ENCODE data around the gene CCDC170. TPM values are rescaled to one million over a fixed set of nuclear protein-coding genes. Genes with fewer than 3 reads are reported as not detected.

Gene CCDC170
- total RNA-seq, 1 donor from 2014 or later = 0.20 TPM

- Mint-ChIP-seq H3K27ac (ENCODE audit: unreplicated experiment) (no peak overlapping the region), H3K27me3 (ENCODE audit: low read depth) (peaks cover 3% of the 10 kb centered on the region), H3K9me3 (ENCODE audit: low read depth) (peaks cover 18% of the 10 kb centered on the region), H3K36me3 (ENCODE audit: low read depth) (peaks cover 1% of the 10 kb centered on the region), H3K4me3 (ENCODE audit: unreplicated experiment) (no peak overlapping the region), H3K4me1 (ENCODE audit: low read depth) (no peaks in the 10 kb centered on the region)
- no peak for DNase-seq (ENCODE audit: low spot score)
- TF ChIP-seq CTCF (IDR thresholded peaks at IDR 0.05) = no peak
Measured at GRCh38 chr6:151592449-151593159, 98.8 kb downstream of the CCDC170 start.

- H3K9me3 Mint-ChIP-seq (ENCODE audit: low read depth) = peaks cover 3% of the 10 kb centered on the region
- DNase-seq (ENCODE audit: low spot score) = no peak
- H3K4me3 Mint-ChIP-seq (ENCODE audit: unreplicated experiment) = no peak overlapping the region
- H3K36me3 Mint-ChIP-seq (ENCODE audit: low read depth) = no peaks in the 10 kb centered on the region
- H3K4me1 Mint-ChIP-seq (ENCODE audit: low read depth) = no peaks in the 10 kb centered on the region
- H3K27me3 Mint-ChIP-seq (ENCODE audit: low read depth) = peaks cover 20% of the 10 kb centered on the region
- no peak for TF ChIP-seq CTCF (IDR thresholded peaks at IDR 0.05)
- no peak overlapping the region for H3K27ac Mint-ChIP-seq (ENCODE audit: unreplicated experiment)
Measured at GRCh38 chr6:151609146-151609902, 115.5 kb downstream of the CCDC170 start.

DNA sequence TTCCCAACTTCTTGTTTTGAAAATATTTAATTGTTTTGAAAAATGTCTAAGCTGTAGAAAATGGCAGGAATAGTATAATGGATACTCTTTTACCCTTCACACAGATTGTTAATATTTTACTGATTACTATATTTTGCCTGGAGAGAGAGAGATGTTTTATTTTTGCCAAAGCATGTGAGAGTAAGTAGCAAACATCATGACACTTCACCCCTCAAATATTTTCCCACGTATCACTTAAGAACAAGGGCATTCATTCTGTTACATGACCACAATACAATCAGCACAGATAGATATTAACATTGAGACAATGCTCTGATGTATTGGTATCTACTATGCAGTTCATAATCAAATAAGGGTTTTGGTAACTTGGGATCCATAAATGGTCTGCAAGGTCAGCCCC is 116.5 kb downstream of the CCDC170 start:
- H3K27ac Mint-ChIP-seq (ENCODE audit: unreplicated experiment) = no peak overlapping the region
- H3K36me3 Mint-ChIP-seq (ENCODE audit: low read depth) = no peaks in the 10 kb centered on the region
- H3K4me1 Mint-ChIP-seq (ENCODE audit: low read depth) = no peaks in the 10 kb centered on the region
- peaks cover 3% of the 10 kb centered on the region for H3K9me3 Mint-ChIP-seq (ENCODE audit: low read depth)
- no peak for TF ChIP-seq CTCF (IDR thresholded peaks at IDR 0.05)
- peaks cover 20% of the 10 kb centered on the region for H3K27me3 Mint-ChIP-seq (ENCODE audit: low read depth)
- no peak overlapping the region for H3K4me3 Mint-ChIP-seq (ENCODE audit: unreplicated experiment)
- no peak for DNase-seq (ENCODE audit: low spot score)

DNA sequence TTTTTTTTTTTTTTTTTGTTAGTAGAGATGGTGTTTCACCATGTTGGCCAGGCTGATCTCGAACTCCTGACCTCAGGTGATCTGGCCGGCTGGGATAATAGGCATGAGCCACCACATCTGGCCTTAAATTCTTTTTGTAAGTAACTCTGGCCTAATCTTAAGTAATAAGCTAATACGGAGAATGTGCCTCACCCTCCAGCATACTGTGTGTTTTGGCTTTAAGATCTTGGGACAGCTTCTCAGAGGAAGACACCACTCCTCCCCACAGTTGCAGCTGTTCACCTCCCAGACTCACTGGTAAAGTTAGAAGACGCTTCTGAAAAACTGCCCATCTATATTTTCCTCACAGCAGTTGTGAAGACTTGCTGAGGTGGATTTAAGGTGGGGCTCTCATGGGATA is 120.8 kb downstream of the CCDC170 start:
- peaks cover 8% of the 10 kb centered on the region for H3K27me3 Mint-ChIP-seq (ENCODE audit: low read depth)
- no peak for DNase-seq (ENCODE audit: low spot score)
- H3K36me3 Mint-ChIP-seq (ENCODE audit: low read depth) = no peaks in the 10 kb centered on the region
- no peak for TF ChIP-seq CTCF (IDR thresholded peaks at IDR 0.05)
- no peak overlapping the region for H3K4me3 Mint-ChIP-seq (ENCODE audit: unreplicated experiment)
- H3K27ac Mint-ChIP-seq (ENCODE audit: unreplicated experiment) = no peak overlapping the region
- peaks cover 3% of the 10 kb centered on the region for H3K9me3 Mint-ChIP-seq (ENCODE audit: low read depth)
- H3K4me1 Mint-ChIP-seq (ENCODE audit: low read depth) = no peaks in the 10 kb centered on the region

DNA sequence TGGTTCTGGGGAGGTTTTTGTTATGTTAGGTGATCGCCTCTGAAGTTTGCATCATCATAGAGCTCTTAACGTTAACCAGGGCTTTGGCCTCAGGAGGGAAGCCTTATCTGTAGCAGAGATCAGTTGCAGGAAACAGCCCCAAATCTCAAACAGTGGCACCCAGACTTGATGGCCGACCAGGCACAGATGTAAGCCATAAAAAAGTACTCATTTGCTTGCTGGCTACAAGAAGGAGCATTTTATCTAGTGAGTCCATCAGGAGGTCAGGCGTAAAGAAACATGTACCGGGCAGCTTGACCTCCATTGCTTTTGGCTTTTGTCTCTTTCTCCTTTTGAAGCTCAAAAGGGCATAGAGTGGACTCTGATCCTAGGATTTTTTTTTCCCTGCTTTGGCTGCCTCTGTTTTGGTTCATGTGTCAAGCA is 122.3 kb downstream of the CCDC170 start:
- no peak for DNase-seq (ENCODE audit: low spot score)
- Mint-ChIP-seq H3K36me3 (ENCODE audit: low read depth) (no peaks in the 10 kb centered on the region), H3K27ac (ENCODE audit: unreplicated experiment) (no peak overlapping the region), H3K4me1 (ENCODE audit: low read depth) (no peaks in the 10 kb centered on the region), H3K27me3 (ENCODE audit: low read depth) (peaks cover 8% of the 10 kb centered on the region), H3K4me3 (ENCODE audit: unreplicated experiment) (no peak overlapping the region), H3K9me3 (ENCODE audit: low read depth) (peaks cover 3% of the 10 kb centered on the region)
- no peak for TF ChIP-seq CTCF (IDR thresholded peaks at IDR 0.05)
